HG03439 (cell line): Measurements from ENCODE around the gene LPAR1.
"Not testable (repeated sequence)": the region's sequence is repeated elsewhere in the genome, so short reads cannot be mapped to it uniquely, and the experiment has no call there.

ENCODE experiments used
- ATAC-seq: cut with Tn5 transposase; IDR thresholded peaks from one replicate; pipeline ENCODE4 v1.9.1; 2021; ENCODE audit warnings: mild to moderate bottlenecking, moderate library complexity; ENCODE audit not compliant: unreplicated experiment

LPAR1 gene

DNA sequence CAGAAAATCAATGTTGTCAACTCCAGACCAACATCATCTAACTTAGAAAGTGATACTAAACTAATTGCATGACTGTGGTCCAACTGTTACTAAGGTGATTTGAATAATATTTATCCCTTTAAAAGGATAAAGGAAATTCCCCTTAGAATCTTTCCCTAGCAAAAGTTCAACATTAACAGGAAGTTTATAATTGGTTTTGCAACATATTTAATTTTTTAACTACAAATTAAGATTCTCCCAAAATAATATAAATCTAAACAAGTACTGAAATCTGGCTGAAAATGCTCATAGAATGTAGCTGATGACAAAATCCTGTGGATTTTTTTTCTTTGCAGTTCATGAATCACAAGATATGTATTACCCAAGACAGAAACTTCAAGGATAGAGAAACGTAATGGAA, 151.4 kb downstream of the LPAR1 start:
- ATAC-seq: no peak

DNA sequence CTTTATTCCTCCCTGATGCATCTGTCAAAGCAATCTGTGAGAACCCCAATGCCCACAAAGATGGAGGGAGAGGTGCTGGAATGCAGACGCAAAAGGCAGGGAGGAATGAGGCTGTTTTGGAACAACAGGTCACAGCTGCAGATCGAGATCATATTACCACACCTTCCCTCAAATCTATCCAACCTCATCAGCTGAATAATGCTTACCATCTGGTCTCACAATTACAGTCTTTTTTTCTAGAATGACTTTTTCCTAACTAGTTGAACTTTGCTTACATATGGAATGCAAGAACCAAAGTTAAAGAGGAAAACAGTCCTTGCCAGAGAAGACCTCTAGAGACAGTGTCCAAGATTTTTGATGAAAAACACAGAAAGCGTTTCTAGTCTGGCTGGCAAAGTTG, 158.1 kb downstream of the LPAR1 start:
- ATAC-seq: no peak

DNA sequence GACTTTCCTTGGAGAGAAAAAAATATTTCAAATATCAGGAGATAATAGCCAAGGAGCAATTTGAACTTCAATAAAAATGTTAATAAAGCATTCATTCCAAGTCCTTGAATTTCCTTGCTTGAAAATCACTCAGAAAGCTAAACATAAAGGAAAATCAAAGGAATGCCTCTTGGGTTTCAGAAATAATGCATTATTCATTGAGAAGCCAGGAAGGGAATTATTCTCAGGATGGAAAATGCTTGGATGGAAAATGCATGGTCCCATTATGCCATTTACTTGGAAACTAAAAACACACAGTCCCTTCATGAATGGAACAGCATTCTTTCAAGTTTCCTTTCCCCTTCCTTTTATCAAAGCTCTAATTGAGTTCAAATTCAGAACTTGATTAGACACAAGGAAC, 160.9 kb downstream of the LPAR1 start:
- no peak for ATAC-seq

GRCh38 chr9:110876929-110877328, 161.3 kb downstream of the LPAR1 start:
- no peak for ATAC-seq

GRCh38 chr9:110874963-110875674, 163.2 kb downstream of the LPAR1 start:
- no peak for ATAC-seq

DNA sequence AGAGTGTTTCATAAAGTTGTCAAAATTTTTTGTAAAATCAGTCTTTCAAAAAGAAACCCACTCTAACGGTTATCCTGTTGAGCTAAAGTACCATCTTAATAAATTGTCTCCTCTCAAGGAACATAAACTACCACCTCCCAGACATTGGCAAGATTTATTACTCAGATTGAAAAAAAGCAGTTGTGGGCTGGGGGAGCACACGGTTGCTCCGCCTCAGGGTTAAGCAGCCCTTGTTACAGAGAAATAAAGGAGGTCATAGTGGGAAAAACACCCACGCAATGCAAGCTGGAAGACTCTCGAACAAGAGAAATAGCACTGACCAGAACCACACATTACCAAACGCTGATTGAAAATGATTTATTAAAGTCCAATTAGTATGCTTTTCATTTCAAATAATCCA, 165.3 kb downstream of the LPAR1 start:
- ATAC-seq: no peak

DNA sequence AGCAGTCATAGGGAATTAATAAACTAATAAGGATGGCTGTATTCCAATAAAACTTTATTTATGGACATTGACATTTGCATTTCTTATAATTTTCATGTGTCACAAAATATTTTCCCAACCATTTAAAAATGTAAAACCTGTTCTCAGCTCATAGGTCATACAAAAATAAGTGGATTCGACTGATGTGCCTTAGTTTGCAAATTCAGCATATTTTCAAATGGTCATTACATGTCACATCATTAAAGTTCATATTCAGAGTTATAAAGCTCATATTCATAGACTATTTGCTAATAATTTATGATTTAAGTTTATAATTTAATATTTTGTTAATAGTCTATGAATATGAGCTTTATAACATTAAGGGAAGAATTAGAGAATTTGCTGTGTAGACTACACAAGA, 166.5 kb downstream of the LPAR1 start:
- no peak for ATAC-seq

DNA sequence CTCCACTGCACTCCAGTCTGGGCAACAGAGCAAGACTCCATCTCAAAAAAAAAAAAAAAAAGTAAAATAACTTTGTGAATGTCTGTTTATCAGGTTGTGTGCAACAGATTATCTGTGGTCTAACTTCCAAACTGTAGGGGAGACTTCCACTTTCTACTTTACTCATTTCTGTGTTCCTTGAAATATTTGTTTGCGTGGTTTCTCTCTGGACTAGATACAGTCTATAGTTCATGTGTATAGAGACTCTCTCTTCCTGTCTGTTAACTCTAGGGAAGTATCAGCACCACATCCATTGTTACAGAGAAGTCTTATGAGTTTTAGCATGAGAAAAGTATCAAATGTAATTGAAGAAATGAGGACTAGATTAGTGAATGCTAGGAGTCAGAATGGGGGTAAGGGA, 168.3 kb downstream of the LPAR1 start:
- ATAC-seq: no peak

DNA sequence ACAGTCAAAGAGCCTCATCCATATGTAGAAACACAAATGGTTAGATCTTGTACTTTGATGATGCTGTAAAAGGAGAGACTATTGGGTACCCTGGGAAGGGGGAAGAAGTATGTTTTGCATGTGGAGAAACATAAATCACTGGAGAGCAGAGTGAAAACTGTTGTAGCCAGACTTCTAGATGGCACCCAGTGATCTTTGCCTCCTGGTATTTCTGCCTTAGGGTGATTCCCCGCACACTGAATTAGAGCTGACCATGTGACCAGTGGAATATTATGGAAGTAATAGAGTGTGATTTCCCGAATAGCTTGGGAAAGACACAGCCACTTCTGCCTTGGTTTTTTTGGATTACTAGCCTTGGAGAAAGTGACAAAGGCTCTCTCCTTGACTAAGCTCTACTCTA, 174.3 kb downstream of the LPAR1 start:
- ATAC-seq: no peak

GRCh38 chr9:110861370-110862110, 176.7 kb downstream of the LPAR1 start:
- not testable (repeated sequence) for ATAC-seq

- ATAC-seq: no peak
Observed at GRCh38 chr9:110856772-110857171, 181.5 kb downstream of the LPAR1 start.

- no peak for ATAC-seq
Observed at GRCh38 chr9:110850401-110851135, 187.7 kb downstream of the LPAR1 start.

GRCh38 chr9:110847671-110848070, 190.6 kb downstream of the LPAR1 start:
- ATAC-seq: no peak

- no peak for ATAC-seq
Observed at GRCh38 chr9:110846215-110846614, 192.1 kb downstream of the LPAR1 start.

DNA sequence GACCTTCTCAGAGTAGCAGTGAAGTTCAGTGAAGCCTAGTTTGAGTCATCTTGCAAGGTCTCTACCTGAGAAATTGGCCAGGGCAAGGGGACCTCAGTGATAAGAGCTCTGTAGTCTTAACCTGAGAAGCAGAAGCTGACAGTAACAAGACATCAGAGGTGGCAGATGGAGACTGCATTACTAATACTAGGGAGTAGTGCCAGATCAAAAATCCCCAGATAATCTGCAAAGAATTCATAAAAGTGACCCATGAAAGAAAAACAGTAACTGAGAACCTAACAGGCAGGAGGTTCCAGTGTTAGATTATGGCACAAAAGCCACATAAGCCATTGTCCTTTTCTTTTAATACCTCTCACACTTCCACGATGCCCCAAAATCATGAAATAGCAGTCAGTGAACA, 194.1 kb downstream of the LPAR1 start:
- ATAC-seq: no peak

DNA sequence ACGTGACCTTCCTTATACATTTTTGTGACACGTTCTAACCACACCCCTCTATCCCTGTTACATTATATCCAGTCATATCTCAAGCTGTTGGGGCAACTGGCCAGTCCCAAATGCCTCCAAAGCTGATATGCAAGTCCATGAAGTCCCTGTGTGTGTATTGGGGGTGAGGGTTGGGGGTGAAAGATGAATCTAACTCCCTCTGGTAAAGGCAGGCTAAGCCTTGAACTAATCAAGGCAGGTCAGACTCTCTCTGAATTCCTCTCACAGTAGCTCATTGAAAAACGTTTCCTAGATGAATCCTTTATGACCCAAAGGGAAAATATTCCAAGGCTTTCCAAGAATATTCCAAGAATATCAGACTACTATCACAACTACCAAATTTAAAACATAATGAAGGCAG, 195.3 kb downstream of the LPAR1 start:
- no peak for ATAC-seq

DNA sequence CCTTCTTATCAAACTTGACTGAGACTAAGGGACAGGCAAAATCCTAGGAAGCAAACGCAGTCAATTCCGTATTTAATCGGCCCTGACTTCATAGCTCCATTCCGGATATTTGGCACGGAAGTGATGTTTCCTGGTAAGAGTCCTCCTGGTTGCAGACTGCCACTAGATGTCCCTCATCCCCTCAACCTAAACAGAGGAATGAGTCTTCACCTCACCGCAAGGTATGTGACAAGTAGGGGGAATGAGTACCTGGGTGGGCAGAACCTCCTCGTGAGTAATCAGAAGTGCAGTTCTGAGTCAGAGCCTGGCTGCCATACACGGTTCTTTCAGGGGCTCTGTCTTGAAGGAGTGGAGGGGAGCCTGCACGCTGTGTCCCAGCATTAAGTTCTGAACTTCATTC, 196.1 kb downstream of the LPAR1 start:
- no peak for ATAC-seq

- ATAC-seq: no peak
Observed at GRCh38 chr9:110837401-110838005, 200.8 kb downstream of the LPAR1 start.

DNA sequence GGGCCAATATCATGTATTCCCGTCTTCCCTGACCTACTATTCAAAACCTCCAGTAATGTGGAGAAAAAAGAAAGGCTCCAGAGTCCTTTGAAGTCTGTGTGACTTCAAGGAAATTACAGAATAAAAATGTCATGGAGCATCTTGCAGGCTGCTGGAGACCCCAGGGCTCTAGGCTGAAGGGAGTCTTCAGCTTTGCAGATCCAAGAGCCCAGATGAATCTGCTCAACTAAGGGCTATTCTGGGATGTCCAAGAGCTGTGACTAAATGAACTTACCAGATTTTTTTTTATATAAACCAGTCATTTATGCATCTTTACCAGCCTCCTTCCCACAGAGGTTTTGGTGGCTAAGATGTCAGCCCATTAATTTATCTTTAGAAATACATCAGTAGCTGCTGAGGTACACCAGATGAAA, 202.4 kb downstream of the LPAR1 start:
- no peak for ATAC-seq

GRCh38 chr9:110835404-110835803, 202.9 kb downstream of the LPAR1 start:
- ATAC-seq: no peak

DNA sequence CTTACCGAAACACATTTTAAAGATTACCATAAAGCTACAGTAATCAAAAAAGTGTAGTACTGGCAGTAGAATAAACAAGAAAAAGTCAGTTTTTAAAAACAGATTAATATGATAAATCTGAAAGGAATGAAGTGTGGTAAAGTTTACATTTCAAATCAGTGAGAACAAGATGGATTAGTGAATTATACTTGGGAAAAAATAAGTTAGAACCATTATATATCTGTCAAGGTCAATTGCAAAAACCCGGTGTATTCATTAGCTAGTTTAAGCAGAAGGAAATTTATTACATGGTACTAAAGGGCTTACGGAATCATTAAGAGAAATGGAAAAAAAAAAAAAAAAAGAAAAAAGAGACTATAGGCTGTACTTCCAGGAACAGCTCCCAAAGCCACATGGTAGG, 205.3 kb downstream of the LPAR1 start:
- no peak for ATAC-seq
